ENCODE data around the gene VTI1A. TPM values are rescaled to one million over a fixed set of nuclear protein-coding genes. Genes with fewer than 3 reads are reported as not detected.
A peak's percentile ranks its signal among the peaks of the same experiment; 100 is the strongest.

The VTI1A gene
- total and polyA plus RNA-seq, 9 donors = 7.8 to 48.2 (median 20.0) TPM

GRCh38 chr10:112465299-112465883, 18.4 kb downstream of the VTI1A start:
- WGBS, 3 donors = 93 to 98% (median 98%) methylated on average over 3 of the region's 3 CpGs
- H3K27me3 ChIP-seq = no peaks in the 10 kb centered on the region
- H3K36me3 ChIP-seq = no peaks in the 10 kb centered on the region
- H3K9me3 ChIP-seq = no peaks in the 10 kb centered on the region
- DNase-seq = no peak
- intact Hi-C loops (cut with DNase I) = no loop called here
- H3K4me1 ChIP-seq (ENCODE audit: insufficient read depth) = no peaks in the 10 kb centered on the region
- no peak overlapping the region for H3K27ac ChIP-seq
- no peak overlapping the region for H3K4me3 ChIP-seq
- TF ChIP-seq CTCF (IDR thresholded peaks at IDR 0.05) = no peak
- no peak for TF ChIP-seq POLR2A (IDR thresholded peaks at IDR 0.05)
- no peak for TF ChIP-seq EP300 (IDR thresholded peaks at IDR 0.05)

- Histone ChIP-seq H3K27me3 (no peaks in the 10 kb centered on the region), H3K27ac (no peak overlapping the region), H3K4me1 (ENCODE audit: insufficient read depth) (no peaks in the 10 kb centered on the region), H3K4me3 (no peak overlapping the region), H3K9me3 (no peaks in the 10 kb centered on the region), H3K36me3 (no peaks in the 10 kb centered on the region)
- WGBS, 3 donors = 88 to 94% (median 90%) methylated on average over 3 of the region's 3 CpGs
- intact Hi-C loops (cut with DNase I) = no loop called here
- TF ChIP-seq CTCF (IDR thresholded peaks at IDR 0.05) (no peak), EP300 (IDR thresholded peaks at IDR 0.05) (no peak), POLR2A (IDR thresholded peaks at IDR 0.05) (no peak)
- DNase-seq = no peak
Observed at GRCh38 chr10:112466802-112467201, 19.8 kb downstream of the VTI1A start.

GRCh38 chr10:112467541-112468075, 20.6 kb downstream of the VTI1A start:
- DNase-seq = no peak
- WGBS, 3 donors = 80 to 90% (median 83%) methylated on average over 1 of the region's 1 CpG
- intact Hi-C loops (cut with DNase I) = no loop called here
- TF ChIP-seq CTCF (IDR thresholded peaks at IDR 0.05) (no peak), EP300 (IDR thresholded peaks at IDR 0.05) (no peak), POLR2A (IDR thresholded peaks at IDR 0.05) (no peak)
- no peak overlapping the region for H3K4me3 ChIP-seq
- no peaks in the 10 kb centered on the region for H3K4me1 ChIP-seq (ENCODE audit: insufficient read depth)
- H3K27ac ChIP-seq = no peak overlapping the region
- no peaks in the 10 kb centered on the region for H3K36me3 ChIP-seq
- no peaks in the 10 kb centered on the region for H3K9me3 ChIP-seq
- no peaks in the 10 kb centered on the region for H3K27me3 ChIP-seq

GRCh38 chr10:112471878-112472487, 25.0 kb downstream of the VTI1A start:
- Histone ChIP-seq H3K4me3 (no peak overlapping the region), H3K27ac (no peak overlapping the region), H3K4me1 (ENCODE audit: insufficient read depth) (no peaks in the 10 kb centered on the region), H3K27me3 (no peaks in the 10 kb centered on the region), H3K9me3 (no peaks in the 10 kb centered on the region), H3K36me3 (no peaks in the 10 kb centered on the region)
- DNase-seq = no peak
- TF ChIP-seq CTCF (IDR thresholded peaks at IDR 0.05) (peak; percentile 42 to 64 (median 50)), POLR2A (IDR thresholded peaks at IDR 0.05) (no peak), EP300 (IDR thresholded peaks at IDR 0.05) (no peak)
- 18 to 29% (median 20%) methylated on average over 4 of the region's 4 CpGs for WGBS, 3 donors
- intact Hi-C loops (cut with DNase I) = loop anchor here in 1 of 4 donors (10.0 kb wide), 1 partner anchor 913 kb away; no protein-coding TSS in a partner anchor

All from ovary (tissue), 9 donors.